Activated T-helper 9 cell treated with anti-CD3 and anti-CD28 coated beads, Interleukin-2, amount 50 U/mL, for 16 hours (primary cell): Measurements from ENCODE around the gene TRPV2.

Experiments used
- DNase-seq: peaks from one replicate; pipeline ENCODE4 v3.0.0-alpha.2; 2020; ENCODE audit warnings: low read depth

TRPV2 gene

GRCh38 chr17:16459271-16459670, 43.9 kb downstream of the TRPV2 start:
- DNase-seq, result no peak

- DNase-seq, result no peak
These were observed 44.6 kb downstream of the TRPV2 start for GRCh38 chr17:16459855-16460550.

GRCh38 chr17:16460796-16461605, 45.6 kb downstream of the TRPV2 start:
- DNase-seq, result no peak

GRCh38 chr17:16461606-16461866, 46.2 kb downstream of the TRPV2 start:
- no peak for DNase-seq

GRCh38 chr17:16462070-16462864, 46.9 kb downstream of the TRPV2 start:
- no peak for DNase-seq

GRCh38 chr17:16463358-16464302, 48.3 kb downstream of the TRPV2 start:
- DNase-seq, result no peak

- no peak for DNase-seq
These were observed 49.1 kb downstream of the TRPV2 start for GRCh38 chr17:16464303-16465051.

- DNase-seq, result no peak
These were observed 49.6 kb downstream of the TRPV2 start for GRCh38 chr17:16465052-16465312.

- no peak for DNase-seq
These were observed 50.5 kb downstream of the TRPV2 start for GRCh38 chr17:16465861-16466338.

GRCh38 chr17:16466407-16466806, 51.0 kb downstream of the TRPV2 start:
- DNase-seq, result no peak

GRCh38 chr17:16467044-16467443, 51.7 kb downstream of the TRPV2 start:
- no peak for DNase-seq

- no peak for DNase-seq
These were observed 52.5 kb downstream of the TRPV2 start for GRCh38 chr17:16467886-16468285.

- no peak for DNase-seq
These were observed 53.1 kb downstream of the TRPV2 start for GRCh38 chr17:16468428-16468992.

- no peak for DNase-seq
These were observed 54.9 kb downstream of the TRPV2 start for GRCh38 chr17:16470265-16470664.

- DNase-seq, result no peak
These were observed 55.9 kb downstream of the TRPV2 start for GRCh38 chr17:16471295-16471694.

- no peak for DNase-seq
These were observed 57.2 kb downstream of the TRPV2 start for GRCh38 chr17:16472539-16472938.

GRCh38 chr17:16473044-16474011, 58.0 kb downstream of the TRPV2 start:
- DNase-seq, result no peak

- DNase-seq, result no peak
These were observed 58.8 kb downstream of the TRPV2 start for GRCh38 chr17:16474012-16474725.

- DNase-seq, result no peak
These were observed 59.9 kb downstream of the TRPV2 start for GRCh38 chr17:16475179-16475704.
